Sigmoid colon (tissue), 4 donors: ENCODE data around the gene EFNA2.

Source experiments
- CTCF ChIP-seq, 4 experiments: fragments of 450-650 bp in 3 of 4; fragments of 200-600 bp in 1 of 4; IDR thresholded peaks; one replicate each; pipeline ENCODE4 v1.5.1; 2016 to 2019; ENCODE audit warnings: antibody characterized with exemption in 4 of 4, mild to moderate bottlenecking in 3 of 4, moderate library complexity in 2 of 4
- POLR2AphosphoS5 ChIP-seq, 4 donors: sonication (generic); formaldehyde crosslinking; IDR thresholded peaks; one replicate each; pipeline ENCODE4 v1.6.1; 2017; ENCODE audit warnings: antibody characterized with exemption in 4 of 4

- no peak for TF ChIP-seq CTCF (IDR thresholded peaks at IDR 0.05)
- TF ChIP-seq POLR2AphosphoS5 (IDR thresholded peaks at IDR 0.05): no peak
Measured at GRCh38 chr19:1280636-1281568, 4.8 kb upstream of the EFNA2 start.
